Liver (tissue), 9 donors: ENCODE data around the gene KRT23. TPM values are rescaled to one million over a fixed set of nuclear protein-coding genes. Genes with fewer than 3 reads are reported as not detected.

Experiments used
- DNase-seq: peaks from one replicate; pipeline ENCODE4 v3.0.0-alpha.2; 2017; ENCODE audit warnings: low spot score
- H3K27ac ChIP-seq, 2 donors: one replicate each; pipeline ENCODE4 v1.7.0; 2013; ENCODE audit warnings: inconsistent platforms in 2 of 2, low read length in 2 of 2, control low read depth in 1 of 2, low read depth in 1 of 2, mild to moderate bottlenecking in 1 of 2
- H3K27me3 ChIP-seq, 4 donors: one replicate each; pipeline versions ENCODE4 v1.6.1 to v1.7.0; 2013; ENCODE audit warnings: low read length in 3 of 4, inconsistent platforms in 1 of 4, mild to moderate bottlenecking in 1 of 4, moderate library complexity in 1 of 4; ENCODE audit not compliant: control insufficient read depth in 4 of 4, insufficient read depth in 4 of 4
- H3K36me3 ChIP-seq, 4 donors: one replicate each; pipeline versions ENCODE4 v1.6.1 to v1.7.0; 2013; ENCODE audit warnings: low read length in 3 of 4, mild to moderate bottlenecking in 3 of 4, low read depth in 1 of 4, moderate library complexity in 1 of 4; ENCODE audit not compliant: control insufficient read depth in 4 of 4, insufficient read depth in 3 of 4
- H3K4me1 ChIP-seq, 4 donors: one replicate each; pipeline versions ENCODE4 v1.6.1 to v1.7.0; 2013; ENCODE audit warnings: low read length in 3 of 4, mild to moderate bottlenecking in 3 of 4, moderate library complexity in 1 of 4; ENCODE audit not compliant: control insufficient read depth in 4 of 4, insufficient read depth in 4 of 4
- H3K4me3 ChIP-seq, 3 donors: one replicate each; pipeline versions ENCODE4 v1.6.1 to v1.7.0; 2013; ENCODE audit warnings: low read length in 3 of 3, control low read depth in 1 of 3, low read depth in 1 of 3, mild to moderate bottlenecking in 1 of 3
- H3K9ac ChIP-seq, 2 donors: one replicate each; pipeline ENCODE4 v1.7.0; 2013; ENCODE audit warnings: low read length in 2 of 2, mild to moderate bottlenecking in 2 of 2, moderate library complexity in 2 of 2, control low read depth in 1 of 2, low read depth in 1 of 2
- H3K9me3 ChIP-seq, 4 donors: one replicate each; pipeline versions ENCODE4 v1.6.1 to v1.7.0; 2013; ENCODE audit warnings: low read length in 3 of 4; ENCODE audit not compliant: control insufficient read depth in 4 of 4
- ATF3 ChIP-seq: IDR thresholded peaks from 2 replicates; pipeline ENCODE4 v1.6.1; 2016; ENCODE audit warnings: antibody characterized with exemption
- CTCF ChIP-seq: fragments of 150-350 bp; IDR thresholded peaks from 2 replicates; pipeline ENCODE4 v1.5.1; 2017; ENCODE audit warnings: improper control_type of control experiment, low read depth, low read length; ENCODE audit not compliant: missing input control
- FOXA1 ChIP-seq: IDR thresholded peaks from 2 replicates; pipeline ENCODE4 v1.6.1; 2016; ENCODE audit warnings: antibody characterized with exemption
- FOXA2 ChIP-seq: IDR thresholded peaks from 2 replicates; pipeline ENCODE4 v1.6.1; 2016; ENCODE audit warnings: antibody characterized with exemption
- GABPA ChIP-seq, 2 donors: IDR thresholded peaks in 1 of 2; conservative IDR thresholded peaks in 1 of 2; 2 replicates each; pipeline ENCODE4 v1.6.1; 2016; ENCODE audit warnings: antibody characterized with exemption in 2 of 2, mild to moderate bottlenecking in 1 of 2, moderate library complexity in 1 of 2
- HNF4A ChIP-seq, 2 donors: conservative IDR thresholded peaks; 2 replicates each; pipeline ENCODE4 v1.6.1; 2016; ENCODE audit warnings: antibody characterized with exemption in 2 of 2, mild to moderate bottlenecking in 2 of 2
- HNF4G ChIP-seq: IDR thresholded peaks from 2 replicates; pipeline ENCODE4 v1.6.1; 2016; ENCODE audit warnings: antibody characterized with exemption
- JUND ChIP-seq, 2 donors: IDR thresholded peaks; 2 replicates each; pipeline ENCODE4 v1.6.1; 2016; ENCODE audit warnings: antibody characterized with exemption in 2 of 2
- MAX ChIP-seq: IDR thresholded peaks from 2 replicates; pipeline ENCODE4 v1.6.1; 2016; ENCODE audit warnings: antibody characterized with exemption
- NR2F2 ChIP-seq: IDR thresholded peaks from 2 replicates; pipeline ENCODE4 v1.6.1; 2016; ENCODE audit warnings: antibody characterized with exemption
- RAD21 ChIP-seq, 2 donors: IDR thresholded peaks; 2 replicates each; pipeline ENCODE4 v1.6.1; 2016; ENCODE audit warnings: antibody characterized with exemption in 2 of 2, mild to moderate bottlenecking in 2 of 2
- REST ChIP-seq: IDR thresholded peaks from 2 replicates; pipeline ENCODE4 v1.6.1; 2016; ENCODE audit warnings: antibody characterized with exemption, mild to moderate bottlenecking
- SP1 ChIP-seq: IDR thresholded peaks from 2 replicates; pipeline ENCODE4 v1.6.1; 2018; ENCODE audit warnings: antibody characterized with exemption, mild to moderate bottlenecking
- TAF1 ChIP-seq: conservative IDR thresholded peaks from 2 replicates; pipeline ENCODE4 v1.6.1; 2016; ENCODE audit warnings: antibody characterized with exemption, mild to moderate bottlenecking
- YY1 ChIP-seq: IDR thresholded peaks from 2 replicates; pipeline ENCODE4 v1.6.1; 2016; ENCODE audit warnings: antibody characterized with exemption, mild to moderate bottlenecking
- ZBTB33 ChIP-seq: IDR thresholded peaks from 2 replicates; pipeline ENCODE4 v1.6.1; 2016; ENCODE audit warnings: antibody characterized with exemption
- WGBS: extraction: QIAGEN DNeasy Blood & Tissue Kit; methylation state at CpG from one replicate; pipeline ENCODE4 v1.1.7; 2013; 5-methylcytosine and 5-hydroxymethylcytosine counted together
- polyA plus RNA-seq, 2 donors: library from polyadenylated mRNA; stranded (reverse) in 1 of 2; unstranded in 1 of 2; fragments of 200-250 nt in 1 of 2; fragments of >200 nt in 1 of 2; fragmentation: Nextera tagmentation in 1 of 2; extraction: Ambion mirVana in 1 of 2; gene quantifications; one replicate each; pipeline versions ENCODE4 v1.2.1 to v1.2.3, GENCODE V29; 2013 to 2015
- total RNA-seq, 2 donors: library from RNA; depleted of rRNA; stranded (reverse); fragments of >200 nt; gene quantifications; one replicate each; pipeline ENCODE4 v1.2.3, GENCODE V29; 2014
- donor health status: healthy.
- donor health status: healthy.
- donor health status: healthy.
- donor health status: healthy.
- donor health status: healthy.

Gene KRT23
- total and polyA plus RNA-seq, 4 donors, result 0.09 to 1.3 (median 0.24) TPM; not detected in 1

GRCh38 chr17:40956401-40957254, 19.2 kb upstream of the KRT23 start:
- Histone ChIP-seq H3K36me3 (no peaks in the 10 kb centered on the region), H3K9ac (no peak overlapping the region), H3K4me1 (no peaks in the 10 kb centered on the region), H3K27me3 (no peaks in the 10 kb centered on the region), H3K27ac (no peak overlapping the region), H3K4me3 (no peak overlapping the region), H3K9me3 (no peaks in the 10 kb centered on the region)
- WGBS, result 50% methylated on average over 8 of the region's 8 CpGs
- DNase-seq, result no peak
- TF ChIP-seq MAX (no peak), GABPA (IDR thresholded peaks at IDR 0.05 in 1 of 2, conservative IDR thresholded peaks at IDR 0.05 in 1 of 2) (no peak), RAD21 (IDR thresholded peaks at IDR 0.05) (no peak), JUND (IDR thresholded peaks at IDR 0.05) (no peak), HNF4G (no peak), FOXA1 (no peak), ATF3 (no peak), HNF4A (conservative IDR thresholded peaks at IDR 0.05) (no peak), YY1 (no peak), TAF1 (no peak), REST (no peak), ZBTB33 (no peak), CTCF (no peak), NR2F2 (no peak), FOXA2 (no peak), SP1 (no peak)
